NT2/D1 (cell line): ENCODE results near the gene FPR2.

Experiments used
- SUZ12 ChIP-seq: IDR thresholded peaks from 2 replicates; pipeline ENCODE4 v1.6.1; 2011; ENCODE audit not compliant: insufficient read length, insufficient read depth; ENCODE audit errors: extremely low read depth
- YY1 ChIP-seq: IDR thresholded peaks from 2 replicates; pipeline ENCODE4 v1.6.1; 2011; ENCODE audit not compliant: insufficient read length, insufficient read depth
- ZNF274 ChIP-seq: IDR thresholded peaks from 2 replicates; pipeline ENCODE4 v1.6.1; 2011; ENCODE audit warnings: mild to moderate bottlenecking, low read depth, low read length

GRCh38 chr19:51711702-51712101 is 49.3 kb upstream of the FPR2 start:
- TF ChIP-seq ZNF274 (no peak), YY1 (no peak), SUZ12 (no peak)
